ENCODE results near the gene DNAJC13.
"Not testable (repeated sequence)": the region's sequence is repeated elsewhere in the genome, so short reads cannot be mapped to it uniquely, and the experiment has no call there.

Gene DNAJC13

DNA sequence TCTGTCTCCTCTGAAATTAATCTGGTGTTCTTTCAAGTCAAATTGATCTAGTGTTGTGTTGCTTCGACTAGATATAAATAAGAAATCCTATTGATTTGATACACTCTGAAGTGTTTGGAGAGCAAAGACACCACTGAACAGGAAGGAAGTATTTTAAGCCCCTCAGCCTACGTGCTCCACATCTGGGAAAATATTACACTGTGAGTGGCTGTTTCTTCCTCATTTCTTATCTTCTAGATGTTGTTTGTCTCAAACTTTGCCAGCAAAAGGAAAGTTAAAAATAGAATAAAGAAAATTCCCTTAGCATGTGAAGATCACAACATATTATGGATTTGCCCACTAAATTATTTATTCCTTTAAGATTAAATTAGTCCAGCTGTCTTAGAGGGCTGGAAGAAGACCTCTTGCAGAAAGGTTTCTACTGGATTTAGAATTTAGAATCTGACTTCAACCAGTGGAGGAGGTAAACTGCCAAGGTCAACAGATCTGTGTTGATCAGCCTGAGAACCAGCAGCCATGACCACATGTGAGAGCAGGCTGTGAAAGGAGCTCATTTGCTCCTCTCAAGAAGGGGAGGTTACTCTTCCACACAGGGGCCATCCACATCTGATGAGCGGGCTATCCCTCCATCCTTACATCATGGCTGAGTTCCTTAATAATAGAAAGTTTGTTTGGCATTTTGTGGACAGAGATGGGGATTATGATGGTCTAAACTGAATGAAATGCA, 133.4 kb downstream of the DNAJC13 start:
- DNase-seq, result no peak

- DNase-seq, result no peak
Observed at GRCh38 chr3:132553826-132554225, 136.5 kb downstream of the DNAJC13 start.

DNA sequence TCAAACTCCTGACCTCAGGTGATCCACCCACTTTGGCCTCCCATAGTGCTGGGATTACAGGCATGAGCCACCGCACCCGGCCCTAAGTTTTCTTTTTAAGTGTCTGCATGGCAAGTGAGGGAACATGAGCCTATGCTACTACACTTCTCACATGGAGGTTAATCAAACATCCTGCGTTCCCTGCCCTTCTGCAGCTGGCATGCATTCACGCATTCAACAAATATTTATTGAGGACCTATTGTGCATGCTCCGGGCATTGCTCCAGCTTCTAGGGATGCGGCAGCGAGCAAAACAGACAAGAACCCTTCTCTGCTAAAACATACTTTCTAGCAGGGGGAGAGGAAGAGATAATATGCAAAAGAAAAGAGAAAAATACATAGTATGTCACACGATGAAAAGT, 137.1 kb downstream of the DNAJC13 start:
- no peak for DNase-seq

DNA sequence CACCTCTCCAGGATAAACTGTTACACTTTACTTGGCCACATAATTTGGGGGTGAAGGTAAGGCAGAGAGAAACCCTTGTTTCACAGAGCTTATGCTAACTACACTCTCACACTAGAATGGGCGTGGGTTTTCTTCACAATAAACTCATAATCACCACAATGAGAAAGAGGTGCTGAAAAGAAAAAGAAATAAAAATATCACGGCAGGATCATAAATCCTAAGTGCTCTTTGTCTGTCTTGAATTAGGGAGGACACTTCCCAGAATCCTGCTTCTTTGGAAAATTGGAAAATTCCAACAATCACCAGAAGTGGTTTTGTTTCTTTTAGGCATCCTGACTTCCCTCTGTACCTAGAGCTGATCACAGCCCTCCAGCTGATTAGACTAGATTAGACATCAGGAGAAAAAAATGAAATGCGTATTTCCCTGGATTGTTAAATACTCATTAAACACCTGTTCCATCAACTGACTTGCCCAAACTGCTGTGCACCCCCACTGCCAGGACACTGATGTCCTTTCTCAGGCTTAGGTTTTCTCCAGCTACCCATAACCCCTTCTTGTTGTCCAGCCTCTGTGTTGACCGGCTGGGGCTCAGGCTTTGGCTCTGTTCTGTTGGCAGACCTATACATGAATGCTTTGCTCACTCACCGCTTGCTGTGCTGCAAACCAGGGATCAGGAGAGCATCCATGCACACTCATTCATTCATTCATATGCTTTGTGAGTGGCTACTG, 138.2 kb downstream of the DNAJC13 start:
- no peak for DNase-seq

DNA sequence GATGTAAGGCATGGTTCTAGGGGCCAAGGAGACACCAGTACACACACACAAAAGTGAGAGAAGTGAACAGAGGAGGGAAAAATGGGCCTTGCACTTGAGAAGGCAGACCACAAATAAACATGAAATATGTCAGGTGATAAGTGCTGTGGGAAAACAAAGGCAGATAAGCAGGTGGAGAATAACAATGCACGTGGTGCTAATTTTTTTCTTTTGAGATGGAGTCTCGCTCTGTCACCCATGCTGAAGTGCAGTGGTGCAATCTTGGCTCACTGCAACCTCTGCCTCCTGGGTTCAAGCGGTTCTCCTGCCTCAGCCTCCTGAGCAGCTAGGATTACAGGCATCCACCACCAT, 138.7 kb downstream of the DNAJC13 start:
- not testable (repeated sequence) for DNase-seq

DNA sequence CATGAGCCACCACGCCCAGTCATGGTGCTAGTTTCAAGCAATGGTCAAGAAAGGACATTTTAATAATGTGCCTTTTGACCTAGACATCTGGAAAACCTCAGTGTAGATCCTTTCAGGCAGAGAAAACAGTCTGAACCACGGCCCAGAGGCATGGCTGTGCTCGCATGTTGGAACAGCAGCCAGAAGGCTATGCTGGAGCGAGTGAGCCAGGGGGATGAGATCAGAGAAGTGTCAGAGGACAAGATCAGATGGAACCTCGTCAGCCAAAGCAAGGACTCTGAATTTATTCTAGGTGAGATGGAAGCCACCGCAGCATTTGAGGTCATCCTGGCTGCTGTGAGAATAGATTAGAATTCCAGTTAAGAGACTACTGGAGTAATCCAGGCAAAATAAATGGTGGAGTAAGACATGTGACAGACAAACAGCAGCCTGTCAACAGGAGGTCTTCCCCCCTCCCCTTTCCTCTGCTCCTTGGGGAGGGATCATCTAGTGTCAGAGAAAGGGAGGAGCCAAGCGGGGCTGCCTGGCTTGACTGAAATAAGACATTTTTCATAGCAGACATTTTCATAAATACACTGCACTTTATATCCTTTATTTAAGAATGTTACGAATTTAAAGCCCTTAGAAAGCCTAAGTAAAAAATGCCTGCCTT, 139.3 kb downstream of the DNAJC13 start:
- no peak for DNase-seq

DNA sequence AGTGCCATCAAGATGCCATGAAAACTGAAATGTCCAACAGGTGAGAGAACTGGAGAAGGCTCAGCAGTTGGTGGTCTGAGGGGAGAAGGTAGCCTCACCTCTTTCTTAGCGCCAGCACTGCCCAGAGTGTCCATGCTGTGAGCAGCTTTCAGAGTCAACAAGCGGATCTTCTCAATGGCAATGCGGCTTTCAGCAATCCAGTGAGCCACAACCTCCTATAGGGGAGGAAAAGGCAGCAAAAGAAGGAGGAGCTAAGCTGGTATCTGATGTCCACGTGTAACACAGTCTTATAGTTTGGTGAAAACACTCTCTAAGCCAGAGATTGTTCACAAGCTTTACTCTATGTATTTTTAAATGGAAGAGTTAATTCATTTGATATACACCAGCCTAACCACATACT, 143.7 kb downstream of the DNAJC13 start:
- DNase-seq, result no peak

DNA sequence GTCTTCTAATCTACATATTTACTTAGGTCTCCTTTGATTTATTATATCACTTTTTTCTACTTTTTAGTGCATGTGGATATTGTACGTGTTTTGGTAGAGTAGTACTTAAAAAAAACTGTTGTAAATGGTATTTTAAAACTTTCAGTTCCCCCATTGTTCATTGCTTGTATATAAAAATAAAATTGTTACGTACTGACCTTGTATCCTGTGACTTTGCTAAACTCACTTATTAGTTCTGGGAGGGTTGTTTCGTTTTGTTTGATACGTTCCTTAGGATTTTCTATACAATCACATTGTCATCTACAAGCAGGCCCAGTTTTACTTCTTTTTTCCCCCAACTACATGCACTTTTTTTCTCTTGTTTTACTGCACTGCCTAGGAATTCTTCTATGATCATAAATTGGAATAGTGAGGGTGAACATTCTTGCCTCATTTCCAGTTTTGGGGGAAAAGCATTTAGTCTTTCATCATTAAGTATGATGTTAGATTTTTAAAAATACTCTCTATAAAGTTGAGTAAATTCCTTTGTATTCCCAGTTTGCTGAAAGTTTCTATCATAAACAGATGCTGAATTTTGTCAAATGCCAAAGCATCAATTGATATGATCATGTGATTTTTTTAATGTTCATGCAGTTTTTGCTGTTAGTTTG, 146.2 kb downstream of the DNAJC13 start:
- no peak for DNase-seq

DNA sequence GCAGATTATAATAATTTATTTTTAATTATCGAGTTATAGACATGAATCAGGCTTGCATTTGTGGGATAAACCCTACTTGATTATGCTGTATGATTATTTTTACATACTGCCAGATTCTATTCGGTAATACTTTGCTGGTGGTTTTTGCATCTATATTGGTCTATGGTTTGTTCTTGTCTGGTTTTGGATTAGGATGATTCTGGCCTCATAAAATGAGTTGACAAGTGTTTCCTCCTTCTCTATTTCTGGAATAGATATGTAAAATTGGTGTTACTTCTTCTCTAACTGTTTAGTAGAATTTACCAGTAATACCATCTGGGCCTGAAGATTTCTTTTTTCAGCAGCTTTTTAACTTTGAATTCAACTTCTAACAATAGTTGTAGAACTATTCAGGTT, 146.8 kb downstream of the DNAJC13 start:
- no peak for DNase-seq

- no peak for DNase-seq
Observed at GRCh38 chr3:132568422-132568821, 151.1 kb downstream of the DNAJC13 start.

DNA sequence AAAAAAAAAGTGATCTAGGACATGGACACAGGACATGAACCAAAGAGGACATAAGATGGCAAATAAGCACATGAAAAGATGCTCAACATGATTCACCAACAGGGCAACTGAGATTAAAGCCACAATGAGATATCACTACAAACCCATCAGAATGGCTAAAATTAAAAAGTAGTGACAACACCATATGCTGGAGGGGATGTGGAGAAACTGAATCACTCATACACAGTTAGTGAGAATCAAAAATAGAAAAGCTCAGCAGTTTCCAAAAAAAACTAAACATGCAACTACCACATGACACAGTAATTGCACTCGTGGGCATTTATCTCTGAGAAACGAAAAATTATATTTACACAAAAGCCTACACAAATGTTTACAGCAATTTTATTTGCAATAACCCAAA, 151.9 kb downstream of the DNAJC13 start:
- no peak for DNase-seq

GRCh38 chr3:132569580-132569979, 152.3 kb downstream of the DNAJC13 start:
- no peak for DNase-seq

DNA sequence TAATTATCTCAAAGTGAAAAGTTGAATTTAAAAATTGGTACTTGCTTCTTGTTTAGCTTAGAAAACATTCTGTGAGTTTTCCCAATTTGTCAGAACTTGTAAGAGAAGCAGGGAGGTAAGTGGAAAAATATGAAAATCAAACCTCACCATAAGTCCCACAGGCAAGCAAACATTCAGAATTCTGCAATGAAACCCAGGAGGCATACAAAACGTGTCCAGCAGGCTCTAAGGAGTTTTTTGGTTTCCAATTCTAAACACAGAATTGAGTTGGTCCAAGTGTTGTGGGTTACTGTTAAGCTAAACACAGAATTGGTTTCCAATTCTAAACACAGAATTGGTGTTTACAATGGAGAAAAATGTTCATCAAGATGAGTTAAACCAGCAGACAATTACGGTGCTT, 152.7 kb downstream of the DNAJC13 start:
- DNase-seq, result no peak

DNA sequence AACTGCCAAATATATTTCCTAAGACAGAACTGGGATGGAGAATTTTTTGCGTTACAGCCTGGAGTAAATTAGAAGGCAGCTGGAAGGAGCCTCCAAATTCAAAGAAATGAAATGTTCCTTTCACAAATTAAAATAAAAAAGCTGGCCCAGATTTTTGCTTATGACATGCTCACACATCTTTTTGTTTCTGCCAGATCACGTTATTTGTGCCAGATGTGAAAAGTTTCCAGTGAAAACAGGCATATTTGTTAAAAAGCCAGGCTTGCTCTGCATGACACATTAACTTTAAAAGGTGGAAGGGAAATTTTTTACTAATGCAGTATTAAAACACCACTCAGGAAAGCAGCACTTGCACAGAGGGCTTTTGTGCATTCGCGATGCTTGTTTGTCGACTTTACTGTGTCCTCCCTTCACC, 156.5 kb downstream of the DNAJC13 start:
- DNase-seq, result no peak

GRCh38 chr3:132587401-132587800, 170.1 kb downstream of the DNAJC13 start:
- DNase-seq, result no peak
